Femur (tissue), 1 donor: ENCODE data around the gene ATP9A.
"Not testable (repeated sequence)": the region's sequence is repeated elsewhere in the genome, so short reads cannot be mapped to it uniquely, and the experiment has no call there.

Experiments
- DNase-seq: peaks from one replicate; pipeline ENCODE4 v3.0.0-alpha.2; 2017

The ATP9A gene

GRCh38 chr20:51796340-51796739 lies 28.1 kb upstream of the ATP9A start:
- no peak for DNase-seq

- no peak for DNase-seq
Measured at GRCh38 chr20:51792960-51793359, 24.8 kb upstream of the ATP9A start.

GRCh38 chr20:51791626-51792025 lies 23.4 kb upstream of the ATP9A start:
- DNase-seq, result no peak

GRCh38 chr20:51790256-51790655 lies 22.1 kb upstream of the ATP9A start:
- no peak for DNase-seq

GRCh38 chr20:51789434-51789833 lies 21.2 kb upstream of the ATP9A start:
- no peak for DNase-seq

GRCh38 chr20:51788822-51789221 lies 20.6 kb upstream of the ATP9A start:
- DNase-seq, result no peak

GRCh38 chr20:51784299-51784698 lies 16.1 kb upstream of the ATP9A start:
- no peak for DNase-seq

- not testable (repeated sequence) for DNase-seq
Measured at GRCh38 chr20:51778229-51778759, 10.1 kb upstream of the ATP9A start.

GRCh38 chr20:51775241-51775640 lies 7.1 kb upstream of the ATP9A start:
- DNase-seq, result no peak

- DNase-seq, result no peak
Measured at GRCh38 chr20:51772236-51772635, 4.0 kb upstream of the ATP9A start.

- no peak for DNase-seq
Measured at GRCh38 chr20:51769976-51770615, 1.9 kb upstream of the ATP9A start.

- DNase-seq, result no peak
Measured at GRCh38 chr20:51768759-51769517, 748 bp upstream of the ATP9A start.

- peak; percentile 69 for DNase-seq
Measured at GRCh38 chr20:51766994-51767866, 960 bp downstream of the ATP9A start.

GRCh38 chr20:51765381-51765780 lies 2.8 kb downstream of the ATP9A start:
- DNase-seq, result not testable (repeated sequence)

GRCh38 chr20:51763965-51764602 lies 4.1 kb downstream of the ATP9A start:
- no peak for DNase-seq

- DNase-seq, result no peak
Measured at GRCh38 chr20:51760905-51761546, 7.2 kb downstream of the ATP9A start.

GRCh38 chr20:51759769-51760510 lies 8.2 kb downstream of the ATP9A start:
- no peak for DNase-seq

GRCh38 chr20:51758978-51759544 lies 9.1 kb downstream of the ATP9A start:
- DNase-seq, result no peak

- DNase-seq, result no peak
Measured at GRCh38 chr20:51757226-51757625, 11.0 kb downstream of the ATP9A start.

- no peak for DNase-seq
Measured at GRCh38 chr20:51756653-51757052, 11.5 kb downstream of the ATP9A start.

GRCh38 chr20:51753220-51753619 lies 15.0 kb downstream of the ATP9A start:
- not testable (repeated sequence) for DNase-seq
